DMS114 treated with DMSO at 0.1 percent for 48 hours (cell line): Measurements from ENCODE around the gene NOX4.
"Not testable (repeated sequence)": the region's sequence is repeated elsewhere in the genome, so short reads cannot be mapped to it uniquely, and the experiment has no call there.

Experiments
- DNase-seq: peaks from one replicate; lab custom pipeline; 2025; ENCODE audit not compliant: unreplicated experiment; lab: John Stamatoyannopoulos, UW

Gene NOX4

GRCh38 chr11:89463266-89463780 is 27.9 kb downstream of the NOX4 start:
- DNase-seq, result no peak

- DNase-seq, result no peak
Observed at GRCh38 chr11:89458716-89459115, 32.5 kb downstream of the NOX4 start.

GRCh38 chr11:89457190-89457589 is 34.0 kb downstream of the NOX4 start:
- DNase-seq, result no peak

GRCh38 chr11:89456681-89457080 is 34.5 kb downstream of the NOX4 start:
- DNase-seq, result no peak

GRCh38 chr11:89452780-89453179 is 38.4 kb downstream of the NOX4 start:
- DNase-seq, result no peak

- no peak for DNase-seq
Observed at GRCh38 chr11:89447845-89448244, 43.3 kb downstream of the NOX4 start.

GRCh38 chr11:89443361-89444322 is 47.5 kb downstream of the NOX4 start:
- DNase-seq, result no peak

GRCh38 chr11:89442801-89443200 is 48.4 kb downstream of the NOX4 start:
- DNase-seq, result no peak

GRCh38 chr11:89441606-89442005 is 49.6 kb downstream of the NOX4 start:
- no peak for DNase-seq

- DNase-seq, result no peak
Observed at GRCh38 chr11:89437317-89437716, 53.9 kb downstream of the NOX4 start.

- no peak for DNase-seq
Observed at GRCh38 chr11:89436071-89436470, 55.1 kb downstream of the NOX4 start.

GRCh38 chr11:89433278-89433677 is 57.9 kb downstream of the NOX4 start:
- no peak for DNase-seq

GRCh38 chr11:89432182-89432581 is 59.0 kb downstream of the NOX4 start:
- DNase-seq, result not testable (repeated sequence)

- DNase-seq, result not testable (repeated sequence)
Observed at GRCh38 chr11:89426501-89426900, 64.7 kb downstream of the NOX4 start.

- DNase-seq, result no peak
Observed at GRCh38 chr11:89421718-89422117, 69.5 kb downstream of the NOX4 start.

GRCh38 chr11:89420981-89421380 is 70.2 kb downstream of the NOX4 start:
- DNase-seq, result no peak

GRCh38 chr11:89416961-89417360 is 74.2 kb downstream of the NOX4 start:
- no peak for DNase-seq

GRCh38 chr11:89411112-89411511 is 80.1 kb downstream of the NOX4 start:
- DNase-seq, result not testable (repeated sequence)

GRCh38 chr11:89410666-89411065 is 80.5 kb downstream of the NOX4 start:
- not testable (repeated sequence) for DNase-seq

GRCh38 chr11:89408441-89408840 is 82.7 kb downstream of the NOX4 start:
- not testable (repeated sequence) for DNase-seq

- no peak for DNase-seq
Observed at GRCh38 chr11:89405629-89406028, 85.5 kb downstream of the NOX4 start.

GRCh38 chr11:89391654-89392053 is 99.5 kb downstream of the NOX4 start:
- not testable (repeated sequence) for DNase-seq
